ENCODE data around the gene DLEC1.

DNA sequence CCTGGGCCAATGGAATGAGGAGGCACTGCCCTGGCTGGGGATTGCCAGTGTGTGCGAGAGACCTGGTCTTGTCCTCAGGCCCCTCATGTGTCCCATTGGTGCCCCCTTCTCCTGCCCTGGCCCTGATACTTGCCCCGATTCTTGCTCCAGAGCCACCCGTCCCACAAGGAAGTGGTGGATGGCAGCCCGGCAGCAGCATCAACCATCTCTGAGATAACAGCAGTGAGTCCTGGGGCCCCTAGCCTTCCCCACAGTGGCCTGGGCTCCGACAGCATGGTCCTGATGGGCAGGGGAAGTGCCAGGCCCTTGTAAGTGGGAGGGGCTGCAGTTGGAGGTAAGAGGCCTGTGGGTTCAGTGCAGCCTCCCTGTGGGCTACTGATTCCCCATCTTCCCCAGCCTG, 33.0 kb upstream of the DLEC1 start:
- TF ChIP-seq CTCF (IDR thresholded peaks at IDR 0.05) (no peak), POLR2A (IDR thresholded peaks at IDR 0.05) (no peak)
